ENCODE data around the gene LRFN5. TPM values are rescaled to one million over a fixed set of nuclear protein-coding genes. Genes with fewer than 3 reads are reported as not detected.

LRFN5 gene
- total and polyA plus RNA-seq, 2 of the 8 experiments (the other 6 are each of a cell fraction or from before 2014, with no cell fraction given), result 0.85 to 4.7 TPM

DNA sequence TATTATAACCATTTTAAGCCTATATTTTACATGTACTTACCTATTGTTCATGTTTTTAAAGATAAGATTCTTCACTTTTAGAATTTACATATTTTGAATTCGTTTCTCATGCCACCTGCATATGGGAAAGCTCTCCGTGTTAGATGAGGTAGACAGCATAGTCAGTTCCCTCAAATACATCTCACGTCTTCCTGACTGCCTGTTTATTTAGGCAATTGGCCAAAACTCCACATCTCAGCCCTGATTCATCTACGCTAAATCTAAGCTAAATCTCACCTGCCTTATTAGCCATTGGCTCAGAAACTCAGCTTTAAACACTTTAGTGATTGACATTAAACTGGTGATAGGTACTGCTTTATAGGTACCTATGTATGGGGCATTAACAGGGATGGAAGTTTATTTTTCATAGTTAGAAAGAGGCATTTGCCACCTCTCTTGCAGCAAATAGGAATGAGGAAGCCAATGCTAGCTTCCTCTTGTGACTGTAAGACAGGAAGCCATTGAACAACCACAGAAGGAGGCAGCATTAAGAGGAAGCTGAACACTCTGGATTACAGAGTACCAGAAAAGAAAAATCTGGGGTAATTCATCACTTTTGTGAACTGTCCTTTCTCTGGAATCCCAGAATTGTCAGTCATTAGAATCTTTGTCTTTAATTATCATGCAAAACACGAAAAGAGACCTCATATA is 111.9 kb downstream of the LRFN5 start:
- no peak overlapping the region for H4K8ac ChIP-seq (ENCODE audit: extremely low read depth, insufficient read depth, low read length)
- H3K4me2 ChIP-seq (ENCODE audit: insufficient read depth in 1 of 2, low read depth in 2 of 2, low read length in 2 of 2), result no peak overlapping the region
- no peak overlapping the region for H2AFZ ChIP-seq (ENCODE audit: low read length)
- H2BK120ac ChIP-seq (replicated peaks; ENCODE audit: low read depth, low read length), result no peak overlapping the region
- no peak overlapping the region for H4K91ac ChIP-seq (replicated peaks; ENCODE audit: insufficient read length, low read length)
- no peak overlapping the region for H3K23ac ChIP-seq (ENCODE audit: insufficient read length)
- H3K18ac ChIP-seq (ENCODE audit: extremely low read depth, low read length), result no peak overlapping the region
- CTCF ChIA-PET (ENCODE audit: partially characterized antibody), result no interaction called here
- no peak overlapping the region for H2BK20ac ChIP-seq (ENCODE audit: low read length)
- POLR2A ChIA-PET (ENCODE audit: partially characterized antibody), result no interaction called here
- H3K23me2 ChIP-seq (ENCODE audit: low read depth, low read length), result no peaks in the 10 kb centered on the region
- H3K27ac ChIP-seq (ENCODE audit: low read depth, low read length), result no peak overlapping the region
- H3K9me3 ChIP-seq (ENCODE audit: insufficient read depth in 2 of 2, low read depth in 1 of 2, low read length in 1 of 2), result no peaks in the 10 kb centered on the region; a peak in 1 of 4 replicates
- H3K4ac ChIP-seq (replicated peaks; ENCODE audit: insufficient read length, low read depth, low read length), result no peak overlapping the region
- H3K27me3 ChIP-seq (replicated peaks in 1 of 4; ENCODE audit: control insufficient read depth in 3 of 4, extremely low read depth in 1 of 4, insufficient read depth in 3 of 4, low read length in 3 of 4), result no peaks in the 10 kb centered on the region
- no peaks in the 10 kb centered on the region for H3K79me2 ChIP-seq (ENCODE audit: control insufficient read depth in 1 of 2, insufficient read depth in 2 of 2, low read length in 2 of 2)
- H3K56ac ChIP-seq (replicated peaks; ENCODE audit: insufficient read length, low read depth, low read length), result no peak overlapping the region
- H3K79me1 ChIP-seq (ENCODE audit: low read depth, low read length), result no peaks in the 10 kb centered on the region
- DNase-seq (ENCODE audit: low read depth in 1 of 2, low spot score in 2 of 2) (no peak), FAIRE-seq (no peak)
- no peak overlapping the region for H2BK5ac ChIP-seq (ENCODE audit: low read depth, low read length)
- H4K5ac ChIP-seq (ENCODE audit: insufficient read length, low read depth, low read length), result no peak overlapping the region
- H3K36me3 ChIP-seq (ENCODE audit: control insufficient read depth in 2 of 4, insufficient read depth in 4 of 4, low read length in 3 of 4), result no peaks in the 10 kb centered on the region
- no peak overlapping the region for H2AK5ac ChIP-seq (ENCODE audit: low read depth, low read length)
- H3K14ac ChIP-seq (ENCODE audit: insufficient read length), result no peak overlapping the region
- 74% methylated on average over 5 of the region's 5 CpGs; no CpG with 5 or more reads in 1 of the 2 experiments for WGBS, 2 experiments (ENCODE audit: extremely low coverage in 1 of 2, insufficient coverage in 1 of 2, insufficient read length in 1 of 2, insufficient replicate concordance in 2 of 2, low coverage in 1 of 2, low lambda C conversion rate in 2 of 2, missing lambda C conversion rate in 1 of 2)
- no peak overlapping the region for H3K9ac ChIP-seq (replicated peaks in 1 of 4; ENCODE audit: extremely low read depth in 1 of 4, low read depth in 3 of 4, low read length in 3 of 4)
- H4K20me1 ChIP-seq (replicated peaks in 1 of 2; ENCODE audit: control insufficient read depth in 1 of 2, insufficient read depth in 2 of 2, low read length in 2 of 2), result no peaks in the 10 kb centered on the region
- no peaks in the 10 kb centered on the region for H3K4me1 ChIP-seq (replicated peaks in 1 of 4; ENCODE audit: control insufficient read depth in 3 of 4, insufficient read depth in 4 of 4, low read length in 3 of 4)
- H2BK15ac ChIP-seq (ENCODE audit: low read length), result no peak overlapping the region
- no peak overlapping the region for H2BK12ac ChIP-seq (ENCODE audit: low read depth, low read length)
- H3K4me3 ChIP-seq (ENCODE audit: extremely low read depth in 1 of 4, insufficient read depth in 2 of 4, low read depth in 3 of 4, low read length in 4 of 4), result no peak overlapping the region
- TF ChIP-seq SUZ12 (IDR thresholded peaks at IDR 0.05; ENCODE audit: low read length) (no peak), YY1 (IDR thresholded peaks at IDR 0.05; ENCODE audit: low read depth, low read length) (no peak), SRF (IDR thresholded peaks at IDR 0.05; ENCODE audit: low read depth, low read length) (no peak), KDM1A (IDR thresholded peaks at IDR 0.05; ENCODE audit: borderline replicate concordance, low read length) (no peak), BRCA1 (IDR thresholded peaks at IDR 0.05; ENCODE audit: low read depth, low read length) (no peak), SAP30 (IDR thresholded peaks at IDR 0.05; ENCODE audit: insufficient read depth, insufficient replicate concordance, low read length) (no peak), ASH2L (IDR thresholded peaks at IDR 0.05; ENCODE audit: low read length) (no peak), RBBP5 (IDR thresholded peaks at IDR 0.05; ENCODE audit: borderline replicate concordance, low read depth, low read length) (no peak), ATF3 (IDR thresholded peaks at IDR 0.05; ENCODE audit: insufficient read depth, low read depth, low read length) (no peak)
- TF ChIP-seq, protein P1, sequence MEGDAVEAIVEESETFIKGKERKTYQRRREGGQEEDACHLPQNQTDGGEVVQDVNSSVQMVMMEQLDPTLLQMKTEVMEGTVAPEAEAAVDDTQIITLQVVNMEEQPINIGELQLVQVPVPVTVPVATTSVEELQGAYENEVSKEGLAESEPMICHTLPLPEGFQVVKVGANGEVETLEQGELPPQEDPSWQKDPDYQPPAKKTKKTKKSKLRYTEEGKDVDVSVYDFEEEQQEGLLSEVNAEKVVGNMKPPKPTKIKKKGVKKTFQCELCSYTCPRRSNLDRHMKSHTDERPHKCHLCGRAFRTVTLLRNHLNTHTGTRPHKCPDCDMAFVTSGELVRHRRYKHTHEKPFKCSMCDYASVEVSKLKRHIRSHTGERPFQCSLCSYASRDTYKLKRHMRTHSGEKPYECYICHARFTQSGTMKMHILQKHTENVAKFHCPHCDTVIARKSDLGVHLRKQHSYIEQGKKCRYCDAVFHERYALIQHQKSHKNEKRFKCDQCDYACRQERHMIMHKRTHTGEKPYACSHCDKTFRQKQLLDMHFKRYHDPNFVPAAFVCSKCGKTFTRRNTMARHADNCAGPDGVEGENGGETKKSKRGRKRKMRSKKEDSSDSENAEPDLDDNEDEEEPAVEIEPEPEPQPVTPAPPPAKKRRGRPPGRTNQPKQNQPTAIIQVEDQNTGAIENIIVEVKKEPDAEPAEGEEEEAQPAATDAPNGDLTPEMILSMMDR (IDR thresholded peaks at IDR 0.05; ENCODE audit: control extremely low read depth in 1 of 3, insufficient read depth in 1 of 3, low read depth in 1 of 3, low read length in 3 of 3), result no peak

Measured in H1 (cell line).